SK-N-SH treated with all-trans-retinoic acid at 6 μM for 48 hours (cell line): ENCODE data around the gene EFEMP1.

Experiments
- ATAC-seq: fragments of 200-7000 bp; cut with Tn5 transposase; 3 replicates; pipeline ENCODE4 v1.9.1; 2020; ENCODE audit warnings: mild to moderate bottlenecking, moderate library complexity
- BACH2 ChIP-seq: fragments of 250-450 bp; sonication (Bioruptor Pico); IDR thresholded peaks from 2 replicates; pipeline ENCODE4 v1.9.0; 2021; ENCODE audit warnings: mild to moderate bottlenecking, borderline replicate concordance
- CSDC2 ChIP-seq: fragments of 250-450 bp; sonication (Bioruptor Pico); IDR thresholded peaks from 2 replicates; pipeline ENCODE4 v1.5.0; 2020; ENCODE audit warnings: mild to moderate bottlenecking, moderate library complexity
- ESRRG ChIP-seq: fragments of 250-450 bp; sonication (Bioruptor Pico); IDR thresholded peaks from 2 replicates; pipeline ENCODE4 v1.6.1; 2021; ENCODE audit warnings: mild to moderate bottlenecking
- ISL1 ChIP-seq: fragments of 250-450 bp; sonication (Bioruptor Pico); IDR thresholded peaks from 2 replicates; pipeline ENCODE4 v2.1.2; 2022; ENCODE audit warnings: mild to moderate bottlenecking, moderate library complexity
- OSR1 ChIP-seq: fragments of 250-450 bp; sonication (Bioruptor Pico); IDR thresholded peaks from 2 replicates; pipeline ENCODE4 v1.8.0; 2022; ENCODE audit warnings: moderate library complexity, mild to moderate bottlenecking, inconsistent platforms
- PPARA ChIP-seq: fragments of 250-450 bp; sonication (Bioruptor Pico); IDR thresholded peaks from 2 replicates; pipeline ENCODE4 v1.5.0; 2020; ENCODE audit warnings: mild to moderate bottlenecking, borderline replicate concordance
- SNAI2 ChIP-seq: fragments of 250-450 bp; sonication (Bioruptor Pico); IDR thresholded peaks from 2 replicates; pipeline ENCODE4 v1.5.0; 2020; ENCODE audit warnings: mild to moderate bottlenecking, moderate library complexity
- TCF4 ChIP-seq: fragments of 250-450 bp; sonication (Bioruptor Pico); IDR thresholded peaks from 2 replicates; pipeline ENCODE4 v1.8.0; 2021; ENCODE audit warnings: mild to moderate bottlenecking, moderate library complexity, borderline replicate concordance
- TOX ChIP-seq: fragments of 250-450 bp; sonication (Bioruptor Pico); IDR thresholded peaks from 2 replicates; pipeline ENCODE4 v1.8.0; 2021; ENCODE audit warnings: mild to moderate bottlenecking, moderate library complexity, borderline replicate concordance
- ZC3H10 ChIP-seq: fragments of 250-450 bp; sonication (Bioruptor Pico); IDR thresholded peaks from 2 replicates; pipeline ENCODE4 v1.5.1; 2021; ENCODE audit warnings: mild to moderate bottlenecking, moderate library complexity
- ZFP3 ChIP-seq: fragments of 250-450 bp; sonication (Bioruptor Pico); IDR thresholded peaks from 2 replicates; pipeline ENCODE4 v1.5.0; 2020; ENCODE audit warnings: mild to moderate bottlenecking, moderate library complexity
- ZFP30 ChIP-seq: fragments of 450-650 bp; formaldehyde crosslinking; IDR thresholded peaks from 2 replicates; pipeline ENCODE4 v1.5.0; 2022; ENCODE audit warnings: mild to moderate bottlenecking, moderate library complexity
- ZNF565 ChIP-seq: fragments of 450-650 bp; formaldehyde crosslinking; conservative IDR thresholded peaks from 2 replicates; pipeline ENCODE4 v1.5.0; 2020; ENCODE audit warnings: low read depth, mild to moderate bottlenecking, moderate library complexity
- ZNF70 ChIP-seq: fragments of 450-650 bp; formaldehyde crosslinking; IDR thresholded peaks from 2 replicates; pipeline ENCODE4 v1.5.0; 2020; ENCODE audit warnings: mild to moderate bottlenecking, moderate library complexity
- ZNF8 ChIP-seq: fragments of 450-650 bp; formaldehyde crosslinking; IDR thresholded peaks from 2 replicates; pipeline ENCODE4 v1.5.0; 2020; ENCODE audit warnings: mild to moderate bottlenecking, moderate library complexity
- TF ChIP-seq, protein P1 (sequence below): fragments of 250-450 bp; sonication (Bioruptor Pico); IDR thresholded peaks from 2 replicates; pipeline ENCODE4 v1.8.0; 2021; ENCODE audit warnings: low read depth, mild to moderate bottlenecking, moderate library complexity, borderline replicate concordance
- TF ChIP-seq, protein P2 (sequence below): fragments of 250-450 bp; sonication (Bioruptor Pico); IDR thresholded peaks from 2 replicates; pipeline ENCODE4 v1.5.0; 2020; ENCODE audit warnings: mild to moderate bottlenecking, moderate library complexity
- TF ChIP-seq, protein P3 (sequence below): fragments of 250-450 bp; sonication (Bioruptor Pico); IDR thresholded peaks from 2 replicates; pipeline ENCODE4 v1.8.0; 2020; ENCODE audit warnings: mild to moderate bottlenecking, moderate library complexity, borderline replicate concordance
- TF ChIP-seq, protein P4 (sequence below): fragments of 250-450 bp; sonication (Bioruptor Pico); IDR thresholded peaks from 2 replicates; pipeline ENCODE4 v1.5.1; 2020; ENCODE audit warnings: low read depth, mild to moderate bottlenecking, moderate library complexity
- TF ChIP-seq, protein P5 (sequence below): fragments of 250-450 bp; sonication (Bioruptor Pico); IDR thresholded peaks from 2 replicates; pipeline ENCODE4 v1.5.1; 2021; ENCODE audit warnings: mild to moderate bottlenecking, moderate library complexity

Gene EFEMP1

DNA sequence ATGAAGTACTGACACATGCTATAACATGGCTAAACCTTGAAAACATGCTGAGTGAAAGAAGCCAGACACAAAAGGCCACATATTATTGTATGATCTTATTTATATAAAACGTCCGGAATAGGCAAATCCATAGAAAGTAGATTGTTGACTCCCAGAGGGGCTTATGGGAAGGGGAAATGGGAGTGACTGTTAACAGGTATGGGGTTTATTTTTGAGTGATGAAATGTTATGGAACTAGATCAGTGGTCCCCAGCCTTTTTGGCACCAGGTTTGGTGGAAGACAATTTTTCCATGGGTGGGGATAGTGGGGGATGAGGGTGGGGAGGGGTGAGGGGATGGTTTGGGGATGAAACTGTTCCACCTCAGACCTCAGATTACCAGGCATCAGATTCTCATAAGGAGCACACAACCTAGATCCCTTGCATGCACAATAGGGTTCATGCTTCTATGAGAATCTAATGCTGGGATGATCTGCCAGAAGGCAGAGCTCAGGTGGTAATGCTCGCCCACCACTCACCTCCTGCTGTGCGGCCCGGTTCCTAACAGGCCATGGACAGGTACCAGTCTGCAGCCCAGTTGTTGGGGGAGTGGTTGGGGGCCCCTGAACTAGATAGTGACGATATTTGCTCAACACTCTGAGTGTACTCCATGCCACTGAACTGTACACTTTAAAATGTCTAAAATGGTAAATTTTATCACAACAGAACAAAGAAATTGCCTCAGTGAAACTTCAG is 59.1 kb downstream of the EFEMP1 start:
- no peak for ATAC-seq
- TF ChIP-seq, protein P1, sequence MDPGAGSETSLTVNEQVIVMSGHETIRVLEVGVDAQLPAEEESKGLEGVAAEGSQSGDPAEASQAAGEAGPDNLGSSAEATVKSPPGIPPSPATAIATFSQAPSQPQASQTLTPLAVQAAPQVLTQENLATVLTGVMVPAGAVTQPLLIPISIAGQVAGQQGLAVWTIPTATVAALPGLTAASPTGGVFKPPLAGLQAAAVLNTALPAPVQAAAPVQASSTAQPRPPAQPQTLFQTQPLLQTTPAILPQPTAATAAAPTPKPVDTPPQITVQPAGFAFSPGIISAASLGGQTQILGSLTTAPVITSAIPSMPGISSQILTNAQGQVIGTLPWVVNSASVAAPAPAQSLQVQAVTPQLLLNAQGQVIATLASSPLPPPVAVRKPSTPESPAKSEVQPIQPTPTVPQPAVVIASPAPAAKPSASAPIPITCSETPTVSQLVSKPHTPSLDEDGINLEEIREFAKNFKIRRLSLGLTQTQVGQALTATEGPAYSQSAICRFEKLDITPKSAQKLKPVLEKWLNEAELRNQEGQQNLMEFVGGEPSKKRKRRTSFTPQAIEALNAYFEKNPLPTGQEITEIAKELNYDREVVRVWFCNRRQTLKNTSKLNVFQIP = no peak
- TF ChIP-seq, protein P2, sequence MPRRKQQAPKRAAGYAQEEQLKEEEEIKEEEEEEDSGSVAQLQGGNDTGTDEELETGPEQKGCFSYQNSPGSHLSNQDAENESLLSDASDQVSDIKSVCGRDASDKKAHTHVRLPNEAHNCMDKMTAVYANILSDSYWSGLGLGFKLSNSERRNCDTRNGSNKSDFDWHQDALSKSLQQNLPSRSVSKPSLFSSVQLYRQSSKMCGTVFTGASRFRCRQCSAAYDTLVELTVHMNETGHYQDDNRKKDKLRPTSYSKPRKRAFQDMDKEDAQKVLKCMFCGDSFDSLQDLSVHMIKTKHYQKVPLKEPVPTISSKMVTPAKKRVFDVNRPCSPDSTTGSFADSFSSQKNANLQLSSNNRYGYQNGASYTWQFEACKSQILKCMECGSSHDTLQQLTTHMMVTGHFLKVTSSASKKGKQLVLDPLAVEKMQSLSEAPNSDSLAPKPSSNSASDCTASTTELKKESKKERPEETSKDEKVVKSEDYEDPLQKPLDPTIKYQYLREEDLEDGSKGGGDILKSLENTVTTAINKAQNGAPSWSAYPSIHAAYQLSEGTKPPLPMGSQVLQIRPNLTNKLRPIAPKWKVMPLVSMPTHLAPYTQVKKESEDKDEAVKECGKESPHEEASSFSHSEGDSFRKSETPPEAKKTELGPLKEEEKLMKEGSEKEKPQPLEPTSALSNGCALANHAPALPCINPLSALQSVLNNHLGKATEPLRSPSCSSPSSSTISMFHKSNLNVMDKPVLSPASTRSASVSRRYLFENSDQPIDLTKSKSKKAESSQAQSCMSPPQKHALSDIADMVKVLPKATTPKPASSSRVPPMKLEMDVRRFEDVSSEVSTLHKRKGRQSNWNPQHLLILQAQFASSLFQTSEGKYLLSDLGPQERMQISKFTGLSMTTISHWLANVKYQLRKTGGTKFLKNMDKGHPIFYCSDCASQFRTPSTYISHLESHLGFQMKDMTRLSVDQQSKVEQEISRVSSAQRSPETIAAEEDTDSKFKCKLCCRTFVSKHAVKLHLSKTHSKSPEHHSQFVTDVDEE (CRISPR knock-in tag) = no peak
- TF ChIP-seq CSDC2 (no peak), BACH2 (CRISPR knock-in tag) (no peak), PPARA (CRISPR knock-in tag) (no peak), TCF4 (CRISPR knock-in tag) (no peak), ZNF8 (no peak), ZC3H10 (CRISPR knock-in tag) (no peak), TOX (no peak), ZNF70 (no peak), OSR1 (CRISPR knock-in tag) (no peak), ZFP30 (CRISPR knock-in tag) (no peak), ZFP3 (CRISPR knock-in tag) (no peak), ISL1 (no peak), ESRRG (CRISPR knock-in tag) (no peak), SNAI2 (no peak), ZNF565 (CRISPR knock-in tag) (no peak)
- TF ChIP-seq, protein P3, sequence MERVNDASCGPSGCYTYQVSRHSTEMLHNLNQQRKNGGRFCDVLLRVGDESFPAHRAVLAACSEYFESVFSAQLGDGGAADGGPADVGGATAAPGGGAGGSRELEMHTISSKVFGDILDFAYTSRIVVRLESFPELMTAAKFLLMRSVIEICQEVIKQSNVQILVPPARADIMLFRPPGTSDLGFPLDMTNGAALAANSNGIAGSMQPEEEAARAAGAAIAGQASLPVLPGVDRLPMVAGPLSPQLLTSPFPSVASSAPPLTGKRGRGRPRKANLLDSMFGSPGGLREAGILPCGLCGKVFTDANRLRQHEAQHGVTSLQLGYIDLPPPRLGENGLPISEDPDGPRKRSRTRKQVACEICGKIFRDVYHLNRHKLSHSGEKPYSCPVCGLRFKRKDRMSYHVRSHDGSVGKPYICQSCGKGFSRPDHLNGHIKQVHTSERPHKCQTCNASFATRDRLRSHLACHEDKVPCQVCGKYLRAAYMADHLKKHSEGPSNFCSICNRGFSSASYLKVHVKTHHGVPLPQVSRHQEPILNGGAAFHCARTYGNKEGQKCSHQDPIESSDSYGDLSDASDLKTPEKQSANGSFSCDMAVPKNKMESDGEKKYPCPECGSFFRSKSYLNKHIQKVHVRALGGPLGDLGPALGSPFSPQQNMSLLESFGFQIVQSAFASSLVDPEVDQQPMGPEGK (CRISPR knock-in tag) = no peak
- TF ChIP-seq, protein P4, sequence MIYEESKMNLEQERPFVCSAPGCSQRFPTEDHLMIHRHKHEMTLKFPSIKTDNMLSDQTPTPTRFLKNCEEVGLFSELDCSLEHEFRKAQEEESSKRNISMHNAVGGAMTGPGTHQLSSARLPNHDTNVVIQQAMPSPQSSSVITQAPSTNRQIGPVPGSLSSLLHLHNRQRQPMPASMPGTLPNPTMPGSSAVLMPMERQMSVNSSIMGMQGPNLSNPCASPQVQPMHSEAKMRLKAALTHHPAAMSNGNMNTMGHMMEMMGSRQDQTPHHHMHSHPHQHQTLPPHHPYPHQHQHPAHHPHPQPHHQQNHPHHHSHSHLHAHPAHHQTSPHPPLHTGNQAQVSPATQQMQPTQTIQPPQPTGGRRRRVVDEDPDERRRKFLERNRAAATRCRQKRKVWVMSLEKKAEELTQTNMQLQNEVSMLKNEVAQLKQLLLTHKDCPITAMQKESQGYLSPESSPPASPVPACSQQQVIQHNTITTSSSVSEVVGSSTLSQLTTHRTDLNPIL (CRISPR knock-in tag) = no peak
- TF ChIP-seq, protein P5, sequence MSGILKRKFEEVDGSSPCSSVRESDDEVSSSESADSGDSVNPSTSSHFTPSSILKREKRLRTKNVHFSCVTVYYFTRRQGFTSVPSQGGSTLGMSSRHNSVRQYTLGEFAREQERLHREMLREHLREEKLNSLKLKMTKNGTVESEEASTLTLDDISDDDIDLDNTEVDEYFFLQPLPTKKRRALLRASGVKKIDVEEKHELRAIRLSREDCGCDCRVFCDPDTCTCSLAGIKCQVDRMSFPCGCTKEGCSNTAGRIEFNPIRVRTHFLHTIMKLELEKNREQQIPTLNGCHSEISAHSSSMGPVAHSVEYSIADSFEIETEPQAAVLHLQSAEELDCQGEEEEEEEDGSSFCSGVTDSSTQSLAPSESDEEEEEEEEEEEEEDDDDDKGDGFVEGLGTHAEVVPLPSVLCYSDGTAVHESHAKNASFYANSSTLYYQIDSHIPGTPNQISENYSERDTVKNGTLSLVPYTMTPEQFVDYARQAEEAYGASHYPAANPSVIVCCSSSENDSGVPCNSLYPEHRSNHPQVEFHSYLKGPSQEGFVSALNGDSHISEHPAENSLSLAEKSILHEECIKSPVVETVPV (CRISPR knock-in tag) = no peak

DNA sequence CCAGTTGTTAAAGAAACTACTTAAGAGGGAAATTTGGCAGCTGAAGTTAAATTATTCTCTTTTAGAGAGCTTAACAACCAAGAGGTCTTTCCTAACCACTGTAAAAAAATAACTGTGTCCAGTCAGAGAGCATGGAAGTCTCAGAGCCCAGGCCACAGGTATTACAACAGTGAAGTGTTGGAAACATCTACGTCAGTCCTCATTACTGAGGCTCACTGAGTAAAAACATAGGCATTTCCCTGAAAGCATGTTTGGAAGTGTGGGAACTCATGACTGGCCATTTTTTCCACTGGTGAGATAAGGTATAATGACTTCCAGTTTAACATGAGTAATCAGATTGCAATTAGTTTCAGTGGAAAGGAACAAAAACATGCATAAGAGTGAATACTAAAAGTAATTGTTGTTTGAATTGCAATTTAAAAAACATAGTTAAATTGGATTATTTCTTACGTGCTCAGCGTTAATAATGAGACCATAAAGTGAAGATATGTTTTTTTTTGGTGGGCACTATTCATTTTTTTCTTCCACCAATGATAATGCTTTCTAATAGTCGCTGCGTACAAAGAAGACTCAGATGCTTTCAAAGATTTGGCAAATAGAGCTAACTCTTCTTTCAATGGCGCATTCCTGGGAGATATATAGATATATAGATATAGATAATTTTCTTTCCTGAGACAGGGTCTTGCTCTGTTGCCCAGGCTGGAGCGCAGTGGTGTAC is 60.8 kb downstream of the EFEMP1 start:
- ATAC-seq = peak; percentile 97
- TF ChIP-seq, protein P3 (CRISPR knock-in tag) = no peak
- TF ChIP-seq, protein P2 (CRISPR knock-in tag) = no peak
- peak; percentile 66 for TF ChIP-seq ISL1
- TF ChIP-seq ZNF565 (CRISPR knock-in tag) = no peak
- TF ChIP-seq ZFP3 (CRISPR knock-in tag) = no peak
